Sigmoid colon (tissue), 4 donors: ENCODE results near the gene CDKAL1.

ENCODE experiments used
- EP300 ChIP-seq, 4 donors: sonication (generic); formaldehyde crosslinking; IDR thresholded peaks; one replicate each; pipeline ENCODE4 v1.6.1; 2017; ENCODE audit warnings: antibody characterized with exemption in 4 of 4
- POLR2A ChIP-seq, 2 donors: fragments of 450-650 bp; IDR thresholded peaks; one replicate each; pipeline ENCODE4 v1.6.1; 2016; ENCODE audit warnings: antibody characterized with exemption in 2 of 2, mild to moderate bottlenecking in 2 of 2, moderate library complexity in 2 of 2
- POLR2AphosphoS5 ChIP-seq, 4 donors: sonication (generic); formaldehyde crosslinking; IDR thresholded peaks; one replicate each; pipeline ENCODE4 v1.6.1; 2017; ENCODE audit warnings: antibody characterized with exemption in 4 of 4
- TF ChIP-seq, protein P1 (sequence below), 4 experiments: fragments of 450-650 bp in 3 of 4; fragments of 200-600 bp in 1 of 4; IDR thresholded peaks; one replicate each; pipeline ENCODE4 v1.5.1; 2016 to 2019; ENCODE audit warnings: antibody characterized with exemption in 4 of 4, mild to moderate bottlenecking in 3 of 4, moderate library complexity in 2 of 4

DNA sequence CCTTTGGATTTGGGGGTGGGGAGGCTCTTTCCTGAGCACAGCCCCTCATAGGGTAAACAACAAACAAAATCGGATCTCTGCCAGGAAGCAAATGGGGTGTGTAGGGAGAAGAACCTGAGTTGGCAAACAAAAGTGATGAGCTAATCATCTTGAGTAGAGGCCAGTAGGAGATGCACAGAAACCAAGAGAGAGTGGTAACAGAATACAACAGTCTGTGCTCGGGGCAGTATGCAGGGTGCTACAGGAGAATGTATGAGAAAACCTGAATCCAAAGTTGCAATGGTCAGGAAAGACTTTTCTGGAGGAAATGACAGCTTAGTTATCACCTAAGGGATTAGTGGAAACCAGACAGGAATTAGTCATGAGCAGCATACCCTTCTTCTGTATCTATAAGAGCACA is 177.8 kb downstream of the CDKAL1 start:
- TF ChIP-seq, protein P1, sequence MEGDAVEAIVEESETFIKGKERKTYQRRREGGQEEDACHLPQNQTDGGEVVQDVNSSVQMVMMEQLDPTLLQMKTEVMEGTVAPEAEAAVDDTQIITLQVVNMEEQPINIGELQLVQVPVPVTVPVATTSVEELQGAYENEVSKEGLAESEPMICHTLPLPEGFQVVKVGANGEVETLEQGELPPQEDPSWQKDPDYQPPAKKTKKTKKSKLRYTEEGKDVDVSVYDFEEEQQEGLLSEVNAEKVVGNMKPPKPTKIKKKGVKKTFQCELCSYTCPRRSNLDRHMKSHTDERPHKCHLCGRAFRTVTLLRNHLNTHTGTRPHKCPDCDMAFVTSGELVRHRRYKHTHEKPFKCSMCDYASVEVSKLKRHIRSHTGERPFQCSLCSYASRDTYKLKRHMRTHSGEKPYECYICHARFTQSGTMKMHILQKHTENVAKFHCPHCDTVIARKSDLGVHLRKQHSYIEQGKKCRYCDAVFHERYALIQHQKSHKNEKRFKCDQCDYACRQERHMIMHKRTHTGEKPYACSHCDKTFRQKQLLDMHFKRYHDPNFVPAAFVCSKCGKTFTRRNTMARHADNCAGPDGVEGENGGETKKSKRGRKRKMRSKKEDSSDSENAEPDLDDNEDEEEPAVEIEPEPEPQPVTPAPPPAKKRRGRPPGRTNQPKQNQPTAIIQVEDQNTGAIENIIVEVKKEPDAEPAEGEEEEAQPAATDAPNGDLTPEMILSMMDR (IDR thresholded peaks at IDR 0.05) = no peak
- TF ChIP-seq EP300 (IDR thresholded peaks at IDR 0.05) = no peak
- no peak for TF ChIP-seq POLR2AphosphoS5 (IDR thresholded peaks at IDR 0.05)
- no peak for TF ChIP-seq POLR2A (IDR thresholded peaks at IDR 0.05)
